NCI-H146 treated with DMSO at 0.1 percent for 48 hours (cell line): Measurements from ENCODE around the gene MIB1.
"Not testable (repeated sequence)": the region's sequence is repeated elsewhere in the genome, so short reads cannot be mapped to it uniquely, and the experiment has no call there.

Experiments used
- DNase-seq: peaks from one replicate; lab custom pipeline; 2025; ENCODE audit not compliant: unreplicated experiment; lab: John Stamatoyannopoulos, UW

MIB1 gene

GRCh38 chr18:21740538-21741311 is at the start of gene MIB1:
Gene MIB1 (plus strand): TSS chr18:21740792. CDS start chr18:21741584, 792 bp downstream.
- peak; percentile 99 for DNase-seq

- no peak for DNase-seq
Observed at GRCh38 chr18:21693322-21693721, 47.3 kb upstream of the MIB1 start.

- DNase-seq = no peak
Observed at GRCh38 chr18:21700528-21701075, 40.0 kb upstream of the MIB1 start.

GRCh38 chr18:21701621-21702020 is 39.0 kb upstream of the MIB1 start:
- no peak for DNase-seq

GRCh38 chr18:21702602-21703001 is 38.0 kb upstream of the MIB1 start:
- no peak for DNase-seq

GRCh38 chr18:21703241-21703820 is 37.3 kb upstream of the MIB1 start:
- DNase-seq = peak; percentile 68

GRCh38 chr18:21704603-21705364 is 35.8 kb upstream of the MIB1 start, which contains the start of gene ABHD3:
Gene ABHD3 (minus strand): TSS chr18:21704774. CDS start chr18:21704665, 109 bp downstream.
- DNase-seq = peak; percentile 94

GRCh38 chr18:21706386-21706865 is 34.2 kb upstream of the MIB1 start:
- no peak for DNase-seq

GRCh38 chr18:21707130-21707529 is 33.5 kb upstream of the MIB1 start:
- DNase-seq = not testable (repeated sequence)

- no peak for DNase-seq
Observed at GRCh38 chr18:21714474-21714873, 26.1 kb upstream of the MIB1 start.

GRCh38 chr18:21722687-21723086 is 17.9 kb upstream of the MIB1 start:
- no peak for DNase-seq

GRCh38 chr18:21725201-21725600 is 15.4 kb upstream of the MIB1 start:
- no peak for DNase-seq

- DNase-seq = no peak
Observed at GRCh38 chr18:21727702-21728101, 12.9 kb upstream of the MIB1 start.

- no peak for DNase-seq
Observed at GRCh38 chr18:21733011-21733410, 7.6 kb upstream of the MIB1 start.

- DNase-seq = no peak
Observed at GRCh38 chr18:21735452-21736015, 5.1 kb upstream of the MIB1 start.

- not testable (repeated sequence) for DNase-seq
Observed at GRCh38 chr18:21736926-21737325, 3.7 kb upstream of the MIB1 start.

GRCh38 chr18:21739604-21740537 is 721 bp upstream of the MIB1 start:
- no peak for DNase-seq

GRCh38 chr18:21741312-21741561 is 645 bp downstream of the MIB1 start:
- no peak for DNase-seq

- DNase-seq = peak; percentile 43
Observed at GRCh38 chr18:21741562-21742314, 1.1 kb downstream of the MIB1 start.

- no peak for DNase-seq
Observed at GRCh38 chr18:21742315-21742687, 1.7 kb downstream of the MIB1 start.
